DOHH2 (cell line): ENCODE data around the gene ABI3BP.

ENCODE experiments used
- H3F3A ChIP-seq: fragments of 200-600 bp; sonication (generic), shearing (Covaris generic); 2 replicates; pipeline ENCODE4 v1.6.0; 2016; ENCODE audit warnings: antibody characterized with exemption, mild to moderate bottlenecking; ENCODE audit not compliant: control insufficient read depth, insufficient read depth
- H3K27ac ChIP-seq: fragments of 200-600 bp; sonication (generic); 2 replicates; pipeline ENCODE4 v1.5.1; 2014; ENCODE audit warnings: low read depth, mild to moderate bottlenecking, low read length, moderate library complexity
- H3K27me3 ChIP-seq: fragments of 200-600 bp; sonication (generic); 2 replicates; pipeline ENCODE4 v1.6.1; 2014; ENCODE audit warnings: mild to moderate bottlenecking, low read length, mixed read lengths; ENCODE audit not compliant: control insufficient read depth
- H3K36me3 ChIP-seq: fragments of 200-600 bp; sonication (generic); 2 replicates; pipeline ENCODE4 v1.6.1; 2014; ENCODE audit warnings: mild to moderate bottlenecking, low read length, moderate library complexity, mixed read lengths; ENCODE audit not compliant: control insufficient read depth
- H3K4me1 ChIP-seq: fragments of 200-600 bp; sonication (generic); 2 replicates; pipeline ENCODE4 v1.6.1; 2014; ENCODE audit warnings: mild to moderate bottlenecking, low read length, mixed read lengths; ENCODE audit not compliant: control insufficient read depth
- H3K4me2 ChIP-seq: fragments of 200-600 bp; sonication (generic); 2 replicates; pipeline ENCODE4 v1.6.0; 2014; ENCODE audit warnings: mild to moderate bottlenecking, low read length, moderate library complexity
- H3K4me3 ChIP-seq: fragments of 200-600 bp; sonication (generic); 2 replicates; pipeline ENCODE4 v1.5.1; 2014; ENCODE audit warnings: mild to moderate bottlenecking, low read length, mixed read lengths
- H3K79me2 ChIP-seq: fragments of 200-600 bp; sonication (generic); 2 replicates; pipeline ENCODE4 v1.6.1; 2014; ENCODE audit warnings: mild to moderate bottlenecking, low read length, mixed read lengths; ENCODE audit not compliant: control insufficient read depth
- H3K9me2 ChIP-seq: fragments of 200-600 bp; sonication (generic); replicated peaks from 2 replicates; pipeline ENCODE4 v1.6.1; 2014; ENCODE audit warnings: mild to moderate bottlenecking, low read length, mixed read lengths; ENCODE audit not compliant: control insufficient read depth
- H3K9me3 ChIP-seq: fragments of 200-600 bp; sonication (generic); 2 replicates; pipeline ENCODE4 v1.6.1; 2014; ENCODE audit warnings: antibody characterized with exemption, low read length, mixed read lengths; ENCODE audit not compliant: control insufficient read depth, insufficient read depth
- H4K20me1 ChIP-seq: fragments of 200-600 bp; sonication (generic); 2 replicates; pipeline ENCODE4 v1.6.0; 2014; ENCODE audit warnings: low read depth, mild to moderate bottlenecking, antibody characterized with exemption, low read length, moderate library complexity; ENCODE audit not compliant: control insufficient read depth, insufficient read depth
- EZH2phosphoT487 ChIP-seq: fragments of 200-600 bp; sonication (generic); IDR thresholded peaks from 2 replicates; pipeline ENCODE4 v1.6.1; 2017; ENCODE audit warnings: borderline replicate concordance, mild to moderate bottlenecking, antibody characterized with exemption, low read length, moderate library complexity, mixed read lengths
- TF ChIP-seq, protein P1 (sequence below): fragments of 200-600 bp; sonication (generic); IDR thresholded peaks from one replicate; pipeline ENCODE4 v1.5.1; 2014; ENCODE audit warnings: antibody characterized with exemption, mild to moderate bottlenecking, low read depth, low read length; ENCODE audit not compliant: poor library complexity, severe bottlenecking

ABI3BP gene

DNA sequence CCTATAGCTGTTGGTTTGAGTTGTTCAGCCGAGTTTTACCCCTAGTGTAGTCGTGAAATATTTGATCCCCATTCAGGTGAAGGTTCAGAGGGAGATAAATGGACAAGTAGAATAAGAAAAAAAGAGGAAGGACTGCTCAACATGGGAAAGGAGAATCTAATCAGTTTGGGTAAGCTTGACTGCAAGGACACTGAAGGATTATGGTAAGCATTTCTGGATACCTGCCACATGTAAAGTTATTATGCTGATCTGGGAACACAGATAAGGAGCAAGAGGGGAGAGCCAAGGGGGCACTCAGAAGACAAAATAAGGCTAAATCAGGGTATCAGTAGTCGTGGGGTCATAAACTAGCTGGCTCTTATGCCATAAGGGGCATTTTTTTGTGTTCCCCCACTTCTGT is 234.1 kb downstream of the ABI3BP start:
- H3K9me2 ChIP-seq = no peaks in the 10 kb centered on the region
- TF ChIP-seq EZH2phosphoT487 = no peak
- TF ChIP-seq, protein P1, sequence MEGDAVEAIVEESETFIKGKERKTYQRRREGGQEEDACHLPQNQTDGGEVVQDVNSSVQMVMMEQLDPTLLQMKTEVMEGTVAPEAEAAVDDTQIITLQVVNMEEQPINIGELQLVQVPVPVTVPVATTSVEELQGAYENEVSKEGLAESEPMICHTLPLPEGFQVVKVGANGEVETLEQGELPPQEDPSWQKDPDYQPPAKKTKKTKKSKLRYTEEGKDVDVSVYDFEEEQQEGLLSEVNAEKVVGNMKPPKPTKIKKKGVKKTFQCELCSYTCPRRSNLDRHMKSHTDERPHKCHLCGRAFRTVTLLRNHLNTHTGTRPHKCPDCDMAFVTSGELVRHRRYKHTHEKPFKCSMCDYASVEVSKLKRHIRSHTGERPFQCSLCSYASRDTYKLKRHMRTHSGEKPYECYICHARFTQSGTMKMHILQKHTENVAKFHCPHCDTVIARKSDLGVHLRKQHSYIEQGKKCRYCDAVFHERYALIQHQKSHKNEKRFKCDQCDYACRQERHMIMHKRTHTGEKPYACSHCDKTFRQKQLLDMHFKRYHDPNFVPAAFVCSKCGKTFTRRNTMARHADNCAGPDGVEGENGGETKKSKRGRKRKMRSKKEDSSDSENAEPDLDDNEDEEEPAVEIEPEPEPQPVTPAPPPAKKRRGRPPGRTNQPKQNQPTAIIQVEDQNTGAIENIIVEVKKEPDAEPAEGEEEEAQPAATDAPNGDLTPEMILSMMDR = no peak
- no peaks in the 10 kb centered on the region for H3K79me2 ChIP-seq
- no peaks in the 10 kb centered on the region for H3K9me3 ChIP-seq
- no peak overlapping the region for H3K4me2 ChIP-seq
- no peak overlapping the region for H3K4me3 ChIP-seq
- H3K4me1 ChIP-seq = no peaks in the 10 kb centered on the region
- H3K36me3 ChIP-seq = no peaks in the 10 kb centered on the region
- peaks cover 7% of the 10 kb centered on the region for H3K27me3 ChIP-seq
- H4K20me1 ChIP-seq = no peaks in the 10 kb centered on the region
- no peaks in the 10 kb centered on the region for H3F3A ChIP-seq
- no peak overlapping the region for H3K27ac ChIP-seq

DNA sequence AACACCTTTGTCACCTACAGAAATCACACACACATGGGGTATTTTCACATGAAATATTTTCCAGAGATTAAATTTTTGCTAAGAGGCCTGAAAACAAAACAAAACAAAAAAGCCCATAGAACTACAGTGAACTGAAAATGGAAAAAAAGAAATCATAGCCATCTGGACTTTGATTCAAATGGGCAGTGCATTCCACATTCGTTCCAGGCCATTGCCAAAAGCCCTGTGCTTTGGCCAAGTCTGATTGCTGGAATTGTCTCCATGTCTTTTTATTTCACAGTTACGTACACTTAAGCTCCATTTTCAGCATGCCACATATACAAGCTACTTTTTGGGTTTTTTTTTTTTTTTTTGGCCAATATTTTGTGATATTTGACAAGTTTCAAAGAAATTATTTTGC is 236.8 kb downstream of the ABI3BP start:
- Histone ChIP-seq H3K9me3 (no peaks in the 10 kb centered on the region), H3K79me2 (no peaks in the 10 kb centered on the region), H3K36me3 (peaks cover 5% of the 10 kb centered on the region; the same call in 1 of the 2 replicates), H3K4me1 (no peaks in the 10 kb centered on the region), H4K20me1 (no peaks in the 10 kb centered on the region), H3K4me2 (no peak overlapping the region), H3K27me3 (peaks cover 7% of the 10 kb centered on the region), H3K4me3 (no peak overlapping the region), H3K9me2 (no peaks in the 10 kb centered on the region), H3F3A (no peaks in the 10 kb centered on the region), H3K27ac (no peak overlapping the region)
- TF ChIP-seq EZH2phosphoT487 = no peak
- TF ChIP-seq, protein P1 = no peak

- H3K27me3 ChIP-seq = peaks cover 3% of the 10 kb centered on the region; the same call in 1 of the 2 replicates
- no peak for TF ChIP-seq EZH2phosphoT487
- TF ChIP-seq, protein P1 = no peak
- H3F3A ChIP-seq = no peaks in the 10 kb centered on the region
- peaks cover 19% of the 10 kb centered on the region for H3K36me3 ChIP-seq
- no peak overlapping the region for H3K4me2 ChIP-seq
- no peaks in the 10 kb centered on the region for H4K20me1 ChIP-seq
- no peak overlapping the region for H3K27ac ChIP-seq
- no peaks in the 10 kb centered on the region for H3K79me2 ChIP-seq
- no peaks in the 10 kb centered on the region for H3K9me2 ChIP-seq
- no peak overlapping the region for H3K4me3 ChIP-seq
- no peaks in the 10 kb centered on the region for H3K4me1 ChIP-seq
- H3K9me3 ChIP-seq = no peaks in the 10 kb centered on the region
These were observed 238.5 kb downstream of the ABI3BP start for GRCh38 chr3:100754563-100755334.
